HUES64 (cell line): ENCODE data around the gene USP34.
A peak's percentile ranks its signal among the peaks of the same experiment; 100 is the strongest.
"Not testable (repeated sequence)": the region's sequence is repeated elsewhere in the genome, so short reads cannot be mapped to it uniquely, and the experiment has no call there.

Source experiments
- H3K27ac ChIP-seq: 2 replicates; pipeline ENCODE4 v1.7.0; 2013; ENCODE audit warnings: low read depth, low read length, inconsistent platforms
- H3K27me3 ChIP-seq: 2 replicates; pipeline ENCODE4 v1.6.1; 2013; ENCODE audit warnings: mild to moderate bottlenecking, low read length; ENCODE audit not compliant: insufficient read depth
- H3K36me3 ChIP-seq: 2 replicates; pipeline ENCODE4 v1.6.1; 2013; ENCODE audit warnings: mild to moderate bottlenecking, low read length; ENCODE audit not compliant: insufficient read depth
- H3K4me1 ChIP-seq: 2 replicates; pipeline ENCODE4 v1.6.1; 2013; ENCODE audit warnings: mild to moderate bottlenecking, low read length, moderate library complexity; ENCODE audit not compliant: insufficient read depth
- H3K4me3 ChIP-seq: 2 replicates; pipeline ENCODE4 v1.5.1; 2013; ENCODE audit warnings: mild to moderate bottlenecking, low read length, moderate library complexity
- H3K9ac ChIP-seq: 2 replicates; pipeline ENCODE4 v1.6.1; 2013; ENCODE audit warnings: mild to moderate bottlenecking, low read depth, low read length
- H3K9me3 ChIP-seq: 2 replicates; pipeline ENCODE4 v1.6.1; 2013; ENCODE audit warnings: low read depth, low read length; ENCODE audit not compliant: insufficient read depth
- WGBS: fragments of 150-250, 120-280 bp; methylation state at CpG from one replicate; pipeline ENCODE4 v1.1.7; 2013; ENCODE audit warnings: missing lambda C conversion rate; 5-methylcytosine and 5-hydroxymethylcytosine counted together

USP34 gene

GRCh38 chr2:61476929-61477589 lies 6.2 kb upstream of the USP34 start:
- H3K27ac ChIP-seq = not testable (repeated sequence)
- peaks cover 50% of the 10 kb centered on the region for H3K36me3 ChIP-seq

DNA sequence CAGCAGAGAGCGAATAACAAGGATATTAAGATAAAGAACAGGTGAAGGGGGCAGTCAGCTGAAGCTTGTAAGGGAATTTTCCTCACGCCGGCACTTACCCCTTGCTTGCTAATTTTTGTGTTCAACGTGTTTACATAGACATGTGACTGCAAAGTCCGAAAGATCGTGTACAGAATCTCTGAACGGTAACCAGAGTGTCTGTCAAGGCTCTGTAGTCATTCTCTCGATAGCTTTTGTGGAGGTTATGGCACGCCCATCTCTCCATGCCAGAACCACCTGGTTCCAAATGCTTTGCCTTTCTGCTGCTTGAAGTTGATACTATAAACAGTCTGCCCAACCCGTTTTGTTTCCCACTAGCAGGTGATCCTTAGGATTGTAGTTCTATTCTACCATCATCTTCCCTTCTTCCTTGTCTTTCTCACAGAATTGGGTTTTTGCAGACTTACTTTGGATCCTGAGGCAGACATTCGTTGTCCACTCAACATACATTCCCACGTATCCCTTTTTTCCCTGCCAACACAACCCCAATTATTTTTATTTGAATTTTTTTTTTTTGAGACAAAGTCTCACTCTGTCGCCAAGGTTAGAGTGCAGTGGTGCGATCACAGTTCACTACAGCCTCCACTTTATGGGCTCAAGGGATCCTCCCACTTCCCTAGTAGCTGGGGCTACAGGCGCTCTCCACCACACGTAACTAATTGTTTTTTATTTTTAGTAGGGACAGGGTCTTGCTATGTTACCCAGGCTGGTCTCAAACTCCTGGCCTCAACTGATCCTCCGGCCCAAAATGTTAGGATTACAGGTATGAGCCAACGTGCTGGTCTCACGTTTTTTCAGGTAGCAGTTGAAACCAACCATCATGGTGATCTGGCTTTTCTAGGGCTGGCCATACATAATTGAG lies 1.3 kb upstream of the USP34 start:
- WGBS = 44% methylated on average over 19 of the region's 19 CpGs
- H3K27ac ChIP-seq = peak overlapping the region; percentile 99
- no peaks in the 10 kb centered on the region for H3K9me3 ChIP-seq
- peak overlapping the region; percentile 100 for H3K4me3 ChIP-seq
- H3K4me1 ChIP-seq = peaks cover 15% of the 10 kb centered on the region
- H3K27me3 ChIP-seq = no peaks in the 10 kb centered on the region
- H3K9ac ChIP-seq = peak overlapping the region; percentile 98
- peaks cover 14% of the 10 kb centered on the region for H3K36me3 ChIP-seq

More at GRCh38 chr2:61476929-61477589, 6.2 kb upstream of the USP34 start:
- WGBS = 95% methylated on average over 11 of the region's 12 CpGs
- not testable (repeated sequence) for H3K9ac ChIP-seq, H3K9me3 ChIP-seq, H3K27me3 ChIP-seq, H3K4me3 ChIP-seq, H3K4me1 ChIP-seq

DNA sequence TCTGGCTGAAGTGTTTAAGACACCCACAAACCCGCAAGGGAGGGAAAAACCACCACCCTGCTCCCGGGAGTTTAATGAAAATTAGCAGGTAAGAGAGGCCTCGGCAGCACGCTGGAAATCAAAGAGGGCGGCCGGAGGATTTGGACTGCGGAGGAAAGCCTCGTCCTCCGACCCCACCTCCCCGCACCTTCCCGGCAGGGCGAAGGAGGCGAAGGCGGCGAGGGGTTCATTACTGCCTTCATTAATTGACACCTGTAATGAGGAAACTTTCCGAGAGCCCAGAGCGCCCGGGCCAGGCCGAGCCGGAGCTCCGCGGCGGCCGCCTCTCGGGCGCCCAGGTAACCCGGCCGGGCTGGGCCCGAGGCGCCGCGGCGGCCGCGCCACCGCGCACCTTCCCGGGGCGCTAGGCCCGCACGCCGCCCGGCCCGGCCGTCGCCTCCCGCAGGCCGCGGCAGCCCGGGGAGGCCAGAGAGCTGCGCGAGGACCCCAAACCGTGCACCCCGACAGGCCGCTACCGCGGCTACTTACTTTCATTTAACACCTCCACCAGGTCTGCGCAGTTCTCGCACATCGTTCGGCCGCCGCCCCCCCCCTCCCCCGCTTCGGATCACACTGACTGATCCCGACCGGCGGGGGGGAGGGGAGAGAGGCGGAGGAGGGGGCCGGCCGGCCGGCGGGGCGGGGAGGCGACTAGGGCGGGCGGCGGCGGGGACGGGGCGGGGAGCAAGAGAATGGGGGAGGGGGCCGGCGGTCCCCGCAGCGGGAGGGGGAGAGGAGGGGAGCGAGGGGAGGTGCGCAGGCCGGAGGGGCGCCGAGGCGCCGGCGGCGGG lies 550 bp downstream of the USP34 start:
- H3K9ac ChIP-seq = peak overlapping the region; percentile 94
- H3K36me3 ChIP-seq = peaks cover 19% of the 10 kb centered on the region
- H3K9me3 ChIP-seq = no peaks in the 10 kb centered on the region
- peak overlapping the region; percentile 88 for H3K4me3 ChIP-seq
- no peaks in the 10 kb centered on the region for H3K27me3 ChIP-seq
- H3K27ac ChIP-seq = peak overlapping the region; percentile 99
- H3K4me1 ChIP-seq = peaks cover 15% of the 10 kb centered on the region
- under 1% methylated on average over 59 of the region's 94 CpGs for WGBS

DNA sequence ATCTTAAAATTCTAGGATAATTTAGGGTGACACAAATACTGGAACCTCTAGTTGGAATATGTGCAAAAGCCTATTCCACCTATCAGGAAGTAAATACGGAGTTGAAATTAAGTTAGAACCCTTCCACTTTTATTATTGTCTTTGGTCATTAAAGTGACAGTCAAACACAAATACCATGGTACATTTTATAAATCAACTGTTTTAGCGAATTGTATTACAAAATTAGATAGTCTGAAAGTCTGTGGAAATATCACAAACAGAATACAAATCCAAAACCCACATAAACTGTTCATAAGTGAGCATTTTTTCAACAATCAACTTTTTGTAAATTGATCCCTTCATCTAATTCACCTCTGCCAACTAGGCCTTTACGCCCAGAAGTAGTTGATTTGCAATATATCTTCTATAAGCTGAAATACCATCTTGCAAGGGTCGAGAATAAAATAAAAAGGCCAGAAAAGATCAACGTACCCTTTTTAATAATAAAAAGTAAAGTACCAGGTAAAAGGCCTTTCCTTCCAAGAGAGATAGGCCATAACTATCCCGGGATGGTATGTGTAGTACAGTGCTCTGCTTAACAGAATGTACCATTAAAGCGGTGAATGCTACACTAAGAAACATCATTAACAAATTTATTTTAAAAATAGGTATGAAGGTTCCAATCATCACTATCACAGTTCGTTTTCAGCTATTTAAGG lies 1.3 kb downstream of the USP34 start:
- 25% methylated on average over 2 of the region's 8 CpGs for WGBS
- H3K4me3 ChIP-seq = peak overlapping the region; percentile 88
- no peaks in the 10 kb centered on the region for H3K27me3 ChIP-seq
- H3K9ac ChIP-seq = peak overlapping the region; percentile 94
- H3K27ac ChIP-seq = peak overlapping the region; percentile 96
- peaks cover 15% of the 10 kb centered on the region for H3K4me1 ChIP-seq
- H3K9me3 ChIP-seq = no peaks in the 10 kb centered on the region
- peaks cover 19% of the 10 kb centered on the region for H3K36me3 ChIP-seq

DNA sequence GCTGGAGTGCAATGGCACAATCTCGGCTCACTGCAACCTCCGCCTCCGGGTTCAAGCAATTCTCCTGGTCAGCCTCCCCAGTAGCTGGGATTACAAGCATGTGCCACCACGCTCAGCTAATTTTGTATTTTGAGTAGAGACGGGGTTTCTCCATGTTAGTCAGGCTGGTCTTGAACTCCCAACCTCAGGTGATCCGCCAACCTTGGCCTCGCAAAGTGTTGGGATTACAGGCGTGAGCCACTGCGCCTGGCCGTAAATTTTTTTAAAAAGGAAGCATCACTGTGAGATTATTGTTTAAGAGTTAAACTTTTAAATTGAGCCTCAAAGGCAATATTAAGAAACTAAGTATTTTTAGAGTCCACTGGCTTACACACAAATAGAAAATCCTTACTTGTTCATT lies 2.7 kb downstream of the USP34 start:
- peaks cover 19% of the 10 kb centered on the region for H3K36me3 ChIP-seq
- peaks cover 19% of the 10 kb centered on the region for H3K4me1 ChIP-seq
- not testable (repeated sequence) for H3K27me3 ChIP-seq, H3K9ac ChIP-seq, H3K27ac ChIP-seq, H3K4me3 ChIP-seq, H3K9me3 ChIP-seq
- WGBS = 96% methylated on average over 10 of the region's 10 CpGs

DNA sequence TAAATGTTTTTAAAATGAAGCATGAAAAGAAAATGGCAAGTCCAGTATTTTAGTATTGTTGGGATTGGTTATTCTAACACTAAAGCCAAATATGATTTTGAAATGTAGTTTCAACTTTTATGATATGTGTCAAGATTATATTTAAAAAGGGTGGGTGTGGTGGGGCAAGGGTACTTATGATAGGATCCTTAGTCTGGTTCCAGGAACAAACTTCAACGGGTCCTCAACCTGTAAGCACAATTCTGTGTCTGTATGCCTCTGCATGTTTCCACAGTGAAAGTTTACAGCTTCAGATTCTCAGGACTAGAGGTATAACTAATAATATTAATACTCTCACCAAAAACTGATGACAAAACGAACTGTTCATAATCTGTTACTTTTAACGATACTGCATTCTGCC lies 5.8 kb downstream of the USP34 start:
- no peaks in the 10 kb centered on the region for H3K9me3 ChIP-seq
- no peaks in the 10 kb centered on the region for H3K27me3 ChIP-seq
- H3K4me1 ChIP-seq = peaks cover 16% of the 10 kb centered on the region
- no peak overlapping the region for H3K27ac ChIP-seq
- no peak overlapping the region for H3K4me3 ChIP-seq
- 91% methylated on average over 3 of the region's 3 CpGs for WGBS
- H3K9ac ChIP-seq = no peak overlapping the region
- H3K36me3 ChIP-seq = peaks cover 19% of the 10 kb centered on the region

GRCh38 chr2:61463769-61464475 lies 7.0 kb downstream of the USP34 start:
- no peak overlapping the region for H3K27ac ChIP-seq
- H3K9ac ChIP-seq = no peak overlapping the region
- 88% methylated on average over 7 of the region's 7 CpGs for WGBS
- peaks cover 19% of the 10 kb centered on the region for H3K36me3 ChIP-seq
- H3K4me1 ChIP-seq = peaks cover 10% of the 10 kb centered on the region
- H3K27me3 ChIP-seq = no peaks in the 10 kb centered on the region
- no peaks in the 10 kb centered on the region for H3K9me3 ChIP-seq
- no peak overlapping the region for H3K4me3 ChIP-seq

GRCh38 chr2:61461404-61461803 lies 9.5 kb downstream of the USP34 start:
- WGBS = no CpG with 5 or more reads among the region's 2 CpGs
- no peaks in the 10 kb centered on the region for H3K9me3 ChIP-seq
- H3K4me1 ChIP-seq = peaks cover 4% of the 10 kb centered on the region; the same call in 1 of the 2 replicates
- H3K36me3 ChIP-seq = peaks cover 2% of the 10 kb centered on the region; the same call in 1 of the 2 replicates
- no peaks in the 10 kb centered on the region for H3K27me3 ChIP-seq
- no peak overlapping the region for H3K4me3 ChIP-seq
- H3K9ac ChIP-seq = no peak overlapping the region
- H3K27ac ChIP-seq = no peak overlapping the region

DNA sequence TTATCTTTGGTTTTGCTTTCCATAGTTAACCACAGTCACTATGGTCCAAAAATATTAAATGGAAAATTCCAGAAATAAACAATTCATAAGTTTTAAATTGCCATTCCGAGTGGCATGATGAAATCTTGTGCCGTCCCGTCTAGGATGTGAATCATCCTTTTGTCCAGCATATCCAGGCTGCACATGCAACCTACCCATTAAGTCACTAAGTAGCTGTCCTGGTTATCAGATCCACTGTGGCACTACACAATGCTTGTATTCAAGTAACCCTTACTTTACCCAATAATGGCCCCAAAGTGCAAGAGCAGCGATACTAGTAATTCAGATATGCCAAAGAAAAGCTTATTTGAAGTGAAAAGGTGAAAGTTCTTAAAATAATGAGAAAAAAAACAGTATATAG lies 10.7 kb downstream of the USP34 start:
- Histone ChIP-seq H3K9me3 (no peaks in the 10 kb centered on the region), H3K36me3 (no peaks in the 10 kb centered on the region; the same call in 1 of the 2 replicates), H3K4me1 (peaks cover 4% of the 10 kb centered on the region; the same call in 1 of the 2 replicates), H3K9ac (no peak overlapping the region), H3K27me3 (no peaks in the 10 kb centered on the region), H3K27ac (no peak overlapping the region), H3K4me3 (no peak overlapping the region)
- WGBS = 97% methylated on average over 4 of the region's 4 CpGs

DNA sequence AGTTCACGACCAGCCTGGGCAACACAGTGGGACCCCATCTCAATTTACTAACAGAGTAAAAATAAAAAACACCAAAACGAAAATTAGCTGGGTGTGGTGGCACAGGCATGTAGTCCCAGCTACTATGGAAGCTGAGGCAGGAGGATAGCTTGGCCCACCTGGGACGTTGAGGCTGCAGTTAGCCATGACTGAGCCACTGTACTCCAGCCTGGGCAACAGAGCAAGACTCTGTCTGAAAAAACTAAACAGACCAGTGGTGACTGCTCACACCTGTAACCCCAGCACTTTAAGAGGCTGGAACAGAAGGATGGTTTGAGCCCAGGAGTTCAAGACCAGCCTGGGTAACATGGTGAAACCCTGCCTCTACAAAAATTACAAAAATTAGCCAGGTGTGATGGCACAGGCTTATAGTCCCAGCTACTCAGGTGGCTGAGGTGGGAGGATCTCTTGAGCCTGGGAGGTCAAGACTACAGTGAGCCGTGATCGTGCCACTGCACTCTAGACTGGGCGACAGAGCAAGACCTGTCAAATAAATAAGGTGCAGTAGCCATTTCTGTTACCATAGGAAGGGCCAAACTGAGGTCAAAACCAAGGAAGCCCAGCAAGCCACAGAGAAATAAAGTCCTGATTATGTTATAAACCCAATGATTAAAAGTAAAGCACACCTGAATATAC lies 14.0 kb downstream of the USP34 start:
- no peak overlapping the region for H3K9ac ChIP-seq
- no peaks in the 10 kb centered on the region; the same call in 1 of the 2 replicates for H3K36me3 ChIP-seq
- no peak overlapping the region for H3K4me3 ChIP-seq
- no peaks in the 10 kb centered on the region for H3K9me3 ChIP-seq
- H3K27ac ChIP-seq = no peak overlapping the region
- no peaks in the 10 kb centered on the region for H3K27me3 ChIP-seq
- WGBS = 94% methylated on average over 6 of the region's 6 CpGs
- no peaks in the 10 kb centered on the region for H3K4me1 ChIP-seq
